GM21360 (cell line): ENCODE measurements around the gene DCTPP1.
"Not testable (repeated sequence)": the region's sequence is repeated elsewhere in the genome, so short reads cannot be mapped to it uniquely, and the experiment has no call there.

Experiments used
- ATAC-seq: cut with Tn5 transposase; IDR thresholded peaks from one replicate; pipeline ENCODE4 v1.9.1; 2021; ENCODE audit warnings: mild to moderate bottlenecking, moderate library complexity; ENCODE audit not compliant: unreplicated experiment

DCTPP1 gene

DNA sequence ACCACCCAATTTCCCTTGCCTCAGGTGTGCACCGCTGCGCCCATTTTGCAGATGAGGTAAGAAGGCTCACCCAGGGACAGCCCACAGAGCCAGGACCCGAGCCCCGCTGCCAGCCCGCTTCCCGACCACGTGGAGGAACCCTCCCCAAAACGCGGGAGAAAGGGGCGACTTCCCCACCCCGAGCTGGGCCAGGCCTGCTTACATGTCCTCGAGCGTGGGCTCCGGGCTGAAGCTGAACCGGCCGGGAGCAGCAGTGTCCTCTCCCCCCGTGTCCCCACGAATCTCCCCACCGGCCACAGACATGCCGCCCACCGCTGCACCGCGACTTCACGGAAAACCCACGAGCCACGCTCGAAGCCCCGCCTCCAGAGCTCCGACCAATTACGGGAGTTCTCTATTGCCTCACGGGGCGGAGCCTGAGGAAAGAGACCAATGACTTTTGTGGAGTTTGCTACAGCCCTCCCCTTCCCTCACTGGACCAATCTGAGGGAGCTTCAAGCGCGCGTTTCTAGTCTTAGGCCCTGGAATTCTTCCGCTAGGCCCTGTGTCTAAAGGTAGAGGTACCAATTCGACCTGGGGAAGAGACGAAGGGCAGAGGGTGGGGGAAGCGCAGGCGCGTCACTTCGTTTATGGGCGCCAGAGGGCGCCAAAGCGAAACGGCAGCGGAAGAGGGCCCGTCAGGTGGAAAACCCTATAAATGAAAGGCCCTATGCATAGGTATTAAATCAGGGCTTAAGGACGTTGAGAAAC lies at the start of gene DCTPP1:
DCTPP1 (minus strand) TSS at position 353 of the 750 bp plus-strand sequence; CDS start at position 303, 50 bp downstream.
- peak; percentile 96 for ATAC-seq

DNA sequence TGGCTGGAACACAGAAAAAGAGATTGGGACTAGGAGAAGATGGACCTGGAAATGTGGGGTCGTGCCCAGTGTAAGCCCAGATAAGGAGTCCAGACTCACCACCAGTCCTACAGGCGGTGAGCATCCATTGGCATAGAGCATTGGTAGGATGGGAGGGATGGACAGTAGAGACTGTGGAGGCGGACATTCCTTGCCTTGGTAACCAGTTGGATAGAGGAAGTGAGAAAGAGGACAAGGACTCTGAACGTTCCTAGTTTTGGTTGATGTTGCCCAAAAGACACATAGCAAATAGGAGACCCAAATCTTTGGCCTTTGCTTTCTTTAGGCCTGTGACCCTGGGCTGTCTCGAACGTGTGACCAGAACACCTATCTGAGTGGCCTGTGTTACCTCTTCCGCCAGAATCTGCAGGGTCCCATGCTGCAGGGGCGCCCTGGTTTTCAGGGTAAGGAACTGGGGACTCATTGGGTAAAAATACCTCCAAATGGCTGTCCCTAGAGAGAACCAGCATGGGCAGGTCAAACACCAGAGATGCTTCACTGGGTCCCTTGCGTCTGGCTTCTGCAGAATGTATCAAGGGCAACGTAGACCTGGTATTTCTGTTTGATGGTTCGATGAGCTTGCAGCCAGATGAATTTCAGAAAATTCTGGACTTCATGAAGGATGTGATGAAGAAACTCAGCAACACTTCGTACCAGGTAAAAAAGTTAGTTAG lies 49.1 kb upstream of the DCTPP1 start:
- no peak for ATAC-seq

DNA sequence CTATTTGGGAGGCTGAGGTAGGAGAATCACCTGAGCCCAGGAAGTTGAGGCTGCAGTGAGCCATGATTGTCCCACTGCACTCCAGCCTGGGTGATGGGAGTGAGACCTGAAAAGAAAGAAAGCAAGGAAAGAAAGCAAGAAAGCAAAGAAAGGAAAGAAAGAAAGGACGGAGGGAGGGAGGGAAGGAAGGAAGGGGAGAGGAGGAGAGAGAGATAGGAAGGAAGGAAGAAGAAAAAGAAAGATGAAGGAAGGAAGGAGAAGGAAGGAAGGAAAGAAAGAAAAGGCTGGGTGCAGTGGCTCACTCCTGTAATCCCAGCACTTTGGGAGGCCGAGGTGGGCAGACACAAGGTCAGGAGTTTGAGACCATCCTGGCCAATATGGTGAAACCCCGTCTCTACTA lies 47.9 kb upstream of the DCTPP1 start:
- not testable (repeated sequence) for ATAC-seq

- no peak for ATAC-seq
Observed at GRCh38 chr16:30476991-30477390, 47.2 kb upstream of the DCTPP1 start.

DNA sequence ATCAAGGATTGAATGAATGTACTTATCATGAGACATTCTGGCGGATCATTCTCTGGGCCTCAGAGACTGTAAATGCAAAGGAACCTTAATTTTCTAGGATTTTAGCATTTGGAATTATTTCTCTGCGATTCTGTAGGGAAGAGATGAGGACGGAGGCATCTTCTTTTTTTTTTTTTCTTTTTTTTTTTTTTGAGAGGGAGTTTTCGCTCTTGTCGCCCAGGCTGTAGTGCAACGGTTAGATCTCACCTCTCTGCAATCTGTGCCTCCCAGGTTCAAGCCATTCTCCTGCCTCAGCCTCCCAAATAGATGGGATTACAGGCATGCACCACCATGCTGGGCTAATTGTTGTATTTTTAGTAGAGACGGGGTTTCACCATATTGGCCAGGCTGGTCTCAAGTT lies 44.9 kb upstream of the DCTPP1 start:
- ATAC-seq = no peak

GRCh38 chr16:30474074-30474452 lies 44.2 kb upstream of the DCTPP1 start:
- no peak for ATAC-seq

DNA sequence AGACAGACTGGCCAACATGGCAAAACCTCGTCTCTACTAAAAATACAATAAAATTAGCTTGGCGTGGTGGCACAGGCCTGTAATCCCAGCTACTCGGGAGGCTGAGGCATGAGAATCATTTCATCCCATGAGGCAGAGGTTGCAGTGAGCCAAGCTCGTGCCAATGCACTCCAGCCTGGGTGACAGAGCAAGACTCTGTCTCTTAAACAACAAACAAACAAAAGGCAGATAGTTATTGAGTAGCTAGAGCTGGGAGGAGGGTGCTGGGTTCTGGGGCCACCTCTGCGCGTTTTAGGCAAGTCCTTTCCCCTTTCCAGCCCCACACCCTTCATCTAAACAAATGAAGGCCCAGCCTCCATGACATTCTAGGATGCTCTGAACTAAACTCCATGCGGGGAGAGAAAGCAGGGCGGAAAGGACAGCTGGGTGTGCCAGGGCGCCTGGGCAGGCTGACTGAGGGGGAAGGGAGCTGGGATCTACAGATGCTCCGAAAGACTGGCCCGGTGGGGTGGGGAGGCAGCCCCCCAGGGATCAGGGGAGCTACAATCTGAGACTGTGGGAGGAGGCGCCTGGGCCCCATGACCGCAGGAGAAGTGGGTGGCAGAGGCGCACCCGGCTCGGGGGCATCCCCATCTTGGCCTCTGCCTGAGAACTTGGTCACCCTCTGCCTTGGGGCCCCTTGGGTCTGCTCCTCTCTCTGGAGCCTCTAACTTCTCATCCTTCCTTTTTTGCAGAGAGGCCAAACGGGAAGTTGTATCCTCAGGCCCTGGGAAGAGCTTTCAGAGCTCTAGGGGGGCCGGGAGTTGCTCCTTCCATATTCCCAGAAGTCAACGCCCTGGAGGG lies 43.6 kb upstream of the DCTPP1 start:
- ATAC-seq = no peak

GRCh38 chr16:30472328-30472942 lies 42.6 kb upstream of the DCTPP1 start, which contains the start of gene ITGAL:
Gene ITGAL, plus strand, starts transcription at chr16:30472742. Its CDS starts 96 bp downstream, at chr16:30472838.
- ATAC-seq = peak; percentile 47

DNA sequence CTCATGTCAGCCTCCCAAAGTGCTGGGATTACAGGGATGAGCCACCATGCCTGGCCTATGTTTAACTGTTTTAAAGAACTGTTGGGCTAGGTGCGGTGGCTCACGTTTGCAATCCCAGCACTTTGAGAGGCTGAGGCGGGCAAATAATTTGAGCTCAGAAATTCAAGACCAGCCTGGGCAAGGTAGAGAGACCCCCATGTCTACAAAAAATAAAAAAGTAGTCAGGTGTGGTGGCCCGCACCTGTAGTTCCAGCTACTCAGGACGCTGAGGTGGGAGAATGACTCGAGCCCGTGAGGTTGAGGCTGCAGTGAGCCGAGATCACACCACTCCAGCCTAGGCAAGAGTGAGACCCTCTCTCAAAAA lies 40.8 kb upstream of the DCTPP1 start:
- ATAC-seq = no peak

GRCh38 chr16:30470170-30470512 lies 40.3 kb upstream of the DCTPP1 start:
- no peak for ATAC-seq

GRCh38 chr16:30464078-30464477 lies 34.2 kb upstream of the DCTPP1 start:
- no peak for ATAC-seq

DNA sequence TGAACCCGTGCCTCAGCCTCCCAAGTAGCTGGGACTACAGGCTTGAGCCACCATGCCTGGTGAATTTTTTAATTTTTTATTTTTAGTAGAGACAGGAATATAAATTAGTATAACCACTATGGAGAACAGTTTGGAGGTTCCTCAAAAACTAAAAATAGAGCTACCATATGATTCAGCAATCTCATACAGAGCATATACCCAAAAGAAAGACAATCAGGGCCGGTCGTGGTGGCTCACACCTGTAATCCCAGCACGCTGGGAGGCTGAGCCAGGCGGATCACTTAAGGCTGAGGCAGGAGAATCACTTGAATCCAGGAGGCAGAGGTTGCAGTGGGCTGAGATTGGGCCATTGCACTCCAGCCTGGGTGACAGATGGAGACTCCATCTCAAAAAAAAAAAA lies 31.6 kb upstream of the DCTPP1 start:
- not testable (repeated sequence) for ATAC-seq

GRCh38 chr16:30459456-30459855 lies 29.6 kb upstream of the DCTPP1 start:
- ATAC-seq = no peak

- ATAC-seq = peak; percentile 75
Observed at GRCh38 chr16:30458561-30459394, 28.9 kb upstream of the DCTPP1 start.

- no peak for ATAC-seq
Observed at GRCh38 chr16:30457743-30458560, 28.1 kb upstream of the DCTPP1 start.

DNA sequence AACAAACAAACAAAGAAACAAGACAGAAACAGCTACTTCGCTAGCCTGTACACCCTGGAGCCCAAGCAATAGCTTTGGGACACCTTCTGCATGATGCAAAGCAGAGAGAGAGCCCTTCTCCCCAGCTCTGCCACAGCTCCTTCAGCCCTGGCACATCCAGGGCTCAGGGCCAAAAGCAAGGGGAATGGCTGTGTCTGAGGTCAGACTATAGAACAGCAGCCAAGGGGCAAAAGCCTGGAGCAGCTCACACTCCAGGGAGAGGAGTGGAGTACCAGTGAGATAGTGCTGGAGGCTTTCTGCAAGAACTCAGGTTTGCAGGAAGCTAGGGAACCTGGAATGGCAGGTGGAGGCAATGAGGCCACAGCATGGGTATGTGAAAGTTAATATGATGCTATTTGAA lies 27.4 kb upstream of the DCTPP1 start:
- no peak for ATAC-seq

GRCh38 chr16:30456302-30456701 lies 26.5 kb upstream of the DCTPP1 start:
- ATAC-seq = no peak

- not testable (repeated sequence) for ATAC-seq
Observed at GRCh38 chr16:30452709-30453580, 23.1 kb upstream of the DCTPP1 start.

DNA sequence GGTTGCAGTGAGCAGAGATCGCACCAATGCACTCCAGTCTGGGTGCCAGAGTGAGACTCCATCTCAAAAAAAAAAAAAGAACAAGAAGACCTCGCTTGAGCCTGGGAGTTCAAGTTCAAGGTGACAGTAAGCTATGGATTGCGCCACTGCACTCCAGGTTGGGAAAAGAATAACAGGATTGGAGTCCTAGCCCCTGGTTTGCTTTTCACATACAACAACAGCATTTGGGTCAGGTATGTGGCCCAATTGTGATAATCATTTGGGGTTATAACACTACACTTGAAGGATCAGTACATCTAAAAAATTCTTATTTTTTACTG lies 19.2 kb upstream of the DCTPP1 start:
- no peak for ATAC-seq
